Posterior cingulate gyrus (tissue), 11 donors: ENCODE data around the gene DAZAP2.
"Not testable (repeated sequence)": the region's sequence is repeated elsewhere in the genome, so short reads cannot be mapped to it uniquely, and the experiment has no call there.

ENCODE experiments used
- DNase-seq, 10 donors: peaks; one replicate each; pipeline versions ENCODE4 v3.0.0 to v3.0.0-alpha.2; 2020 to 2021; ENCODE audit warnings: mixed read lengths in 3 of 10
- intact Hi-C: fragments of 100-400 bp; cut with DNase I; formaldehyde crosslinking; loops from one replicate; pipeline ENCODE4 v1.15.1; 2023

Gene DAZAP2

DNA sequence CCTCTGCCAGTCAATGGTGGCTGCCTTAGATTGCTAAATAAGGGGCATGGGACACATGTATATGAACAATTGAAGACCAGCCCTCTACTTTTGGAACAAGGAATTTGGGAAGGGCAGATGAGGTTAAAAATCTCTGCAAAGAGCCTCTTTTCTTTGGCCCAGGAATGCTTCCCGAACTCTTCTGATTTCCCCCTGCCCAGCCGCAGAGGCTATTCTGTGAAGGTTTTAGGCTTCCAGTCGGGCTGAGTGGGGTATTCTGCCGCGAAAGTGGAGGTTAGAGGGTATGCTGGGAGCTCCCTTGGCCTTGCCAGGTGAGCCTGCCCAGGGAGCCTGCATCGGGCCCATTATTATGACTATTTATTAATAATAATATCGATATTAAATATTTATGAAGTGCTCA, 22.0 kb upstream of the DAZAP2 start:
- peak in 1 of 10 donors; percentile 55 for DNase-seq
- intact Hi-C loops = loop anchor here (5.0 kb wide), 1 partner anchor 44 kb away; the partner anchor contains the start of gene TFCP2

DNA sequence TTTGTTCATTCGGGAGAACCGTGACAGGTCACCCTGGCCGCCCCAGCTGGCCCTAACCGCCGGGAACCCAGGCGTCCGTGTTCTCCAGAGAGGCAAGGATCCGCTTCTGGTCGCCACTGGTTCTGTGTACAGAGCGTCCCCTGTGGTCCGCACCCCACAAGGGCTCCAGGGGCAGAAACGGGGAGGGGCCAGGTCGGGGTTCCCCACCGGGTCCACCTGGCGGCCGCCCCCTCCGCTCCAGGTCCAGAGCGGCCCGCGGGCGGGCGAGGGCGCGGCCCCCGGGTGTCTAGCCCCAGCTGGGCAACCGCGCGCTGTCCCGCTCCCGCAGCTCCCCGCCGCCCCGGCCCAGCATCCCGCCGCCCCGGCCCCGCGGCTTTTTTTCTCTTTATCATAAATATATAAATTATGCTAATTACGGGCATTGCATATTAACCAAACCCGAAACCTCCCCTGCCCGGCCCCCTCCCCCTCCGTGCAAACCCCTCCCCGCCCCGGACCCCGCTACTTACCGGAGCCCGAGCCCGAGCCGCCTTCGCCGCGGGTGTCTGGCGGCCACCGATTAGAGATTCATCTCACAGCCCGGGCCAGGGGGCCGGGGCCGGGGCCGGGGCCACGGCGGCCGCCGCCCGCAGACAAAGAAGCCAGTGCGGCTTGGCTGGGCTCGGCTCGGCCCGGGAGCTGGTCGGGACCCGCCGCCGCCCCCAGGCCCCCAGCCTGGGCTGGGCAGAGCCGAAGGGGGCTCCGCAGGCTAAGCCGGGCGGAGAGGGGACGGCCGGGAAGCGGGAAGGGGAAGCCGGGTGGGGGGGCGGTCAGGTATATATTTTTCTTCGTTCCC, 21.3 kb upstream of the DAZAP2 start:
- intact Hi-C loops = loop anchor here (5.0 kb wide), 1 partner anchor 45 kb away; the partner anchor contains the start of gene TFCP2

DNA sequence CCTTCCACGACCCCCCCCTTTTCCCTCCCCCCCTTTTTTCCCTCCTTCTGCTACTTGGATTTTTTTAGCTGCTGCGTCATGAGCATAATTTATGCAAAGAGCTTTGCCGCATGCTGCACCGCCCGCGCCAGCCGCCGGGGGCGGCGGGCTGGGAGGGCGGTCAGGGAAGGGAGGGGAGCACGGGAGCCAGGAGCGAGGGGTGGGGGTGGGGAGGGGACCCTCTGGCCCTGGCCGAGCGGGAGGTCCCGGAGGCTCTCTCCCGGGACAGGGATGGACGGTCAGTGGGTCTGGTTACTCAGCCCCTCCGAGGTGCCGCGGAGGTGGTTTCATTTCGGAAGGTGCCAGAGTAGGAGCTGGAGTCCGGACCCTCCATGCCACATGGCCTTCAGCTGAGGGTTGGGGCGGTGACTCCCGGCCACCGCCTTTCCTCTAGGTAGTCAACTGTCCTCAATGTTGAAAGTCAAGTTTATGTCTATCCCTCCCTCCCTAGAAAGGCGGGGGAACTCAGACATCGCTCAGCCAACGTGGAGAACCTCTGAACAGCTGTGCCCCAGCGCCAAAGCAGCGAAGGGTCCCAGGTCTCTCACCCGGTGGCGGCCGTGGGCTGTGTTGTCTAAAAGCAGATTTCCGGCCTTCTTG, 20.5 kb upstream of the DAZAP2 start, which contains the start of gene POU6F1:
TSS of gene POU6F1 (minus strand) at position 95 of the 639 bp plus-strand sequence. CDS start 11,226 bp downstream, outside the sequence.
- DNase-seq = peak; percentile 45 to 95 (median 62)
- intact Hi-C loops = loop anchor here (5.0 kb wide), 1 partner anchor 46 kb away; the partner anchor contains the start of gene TFCP2

More for the DNA sequence above, 21.3 kb upstream of the DAZAP2 start:
- DNase-seq = peak; percentile 35 to 94 (median 58)

DNA sequence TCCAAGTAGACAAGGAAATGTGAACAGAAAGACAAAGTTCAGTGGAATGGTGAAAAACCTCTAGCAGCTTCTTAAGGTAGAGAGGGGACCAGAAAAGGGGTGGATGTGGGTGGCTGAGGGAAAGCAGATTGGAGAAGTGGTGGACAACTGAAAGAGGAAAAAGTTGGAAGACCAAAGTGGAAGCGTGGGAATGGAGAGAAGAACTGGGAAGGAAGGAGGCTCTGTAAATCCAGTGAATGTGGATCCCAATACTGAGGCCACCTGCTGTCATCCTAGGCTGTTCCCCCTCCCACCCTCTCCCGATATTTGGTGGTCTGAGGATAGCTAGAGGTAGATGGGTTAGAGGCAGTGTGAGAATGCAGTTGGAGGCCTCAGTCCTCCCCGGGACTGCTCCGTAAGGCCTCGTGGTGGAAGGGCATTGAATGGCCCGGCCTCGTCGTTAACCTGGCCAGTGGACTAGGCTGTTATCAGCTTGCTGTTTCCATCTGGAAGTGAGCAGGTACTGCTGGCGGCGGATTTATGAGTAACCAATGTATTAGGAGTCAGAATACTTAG, 19.9 kb upstream of the DAZAP2 start:
- intact Hi-C loops = loop anchor here (5.0 kb wide), 1 partner anchor 46 kb away; the partner anchor contains the start of gene TFCP2
- DNase-seq = no peak

DNA sequence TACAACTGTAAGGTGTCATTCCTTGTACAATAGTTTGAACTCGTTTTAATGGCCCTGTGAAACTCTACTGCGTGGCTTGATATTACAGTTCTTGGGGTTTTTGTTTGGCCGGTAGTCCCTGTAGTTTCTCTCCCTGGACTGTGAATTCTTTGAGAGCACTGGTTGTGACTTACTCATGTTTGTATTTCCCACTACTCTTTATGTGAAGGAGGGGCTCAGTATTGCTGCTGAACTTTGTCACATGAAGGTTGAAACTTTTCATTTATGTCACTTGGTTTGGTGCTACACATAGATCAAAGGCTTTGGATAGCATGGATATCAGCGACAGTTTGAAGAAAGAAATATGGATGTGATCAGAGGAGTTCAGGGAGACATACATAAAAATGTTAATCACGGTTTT, 19.3 kb upstream of the DAZAP2 start:
- no peak for DNase-seq
- intact Hi-C loops = loop anchor here (5.0 kb wide), 1 partner anchor 47 kb away; the partner anchor contains the start of gene TFCP2

DNA sequence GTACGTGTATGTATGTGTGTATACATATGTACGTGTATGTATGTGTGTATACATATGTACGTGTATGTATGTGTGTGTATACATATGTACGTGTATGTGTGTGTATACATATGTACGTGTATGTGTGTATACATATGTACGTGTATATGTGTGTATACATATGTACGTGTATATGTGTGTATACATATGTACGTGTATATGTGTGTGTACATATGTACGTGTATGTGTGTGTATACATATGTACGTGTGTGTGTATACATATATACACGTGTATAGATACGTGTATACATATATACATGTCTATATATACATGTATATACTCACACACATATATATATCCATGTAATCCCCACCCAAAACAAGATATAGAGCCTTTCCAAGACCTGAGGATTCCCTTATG, 18.8 kb upstream of the DAZAP2 start:
- DNase-seq = not testable (repeated sequence)
- intact Hi-C loops = loop anchor here (5.0 kb wide), 1 partner anchor 48 kb away; the partner anchor contains the start of gene TFCP2

DNA sequence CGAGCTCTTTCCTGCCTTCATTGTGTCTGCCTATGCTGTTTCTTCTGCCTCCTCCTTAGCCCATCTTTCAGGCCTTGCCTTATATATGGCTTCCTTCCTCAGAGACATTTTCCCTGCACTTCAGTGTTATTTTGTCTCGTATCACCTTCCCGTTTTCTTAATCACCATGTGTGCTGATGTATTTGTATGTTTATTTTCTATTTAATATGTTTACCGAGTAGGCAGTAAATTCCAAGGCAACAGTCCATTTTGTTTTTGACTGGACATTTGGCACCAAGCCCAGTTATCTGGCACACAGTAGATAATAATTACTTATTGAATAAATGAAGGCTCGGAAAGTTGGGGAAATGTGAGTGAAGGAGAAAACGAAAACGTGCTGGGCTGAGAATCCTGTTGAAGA, 16.2 kb upstream of the DAZAP2 start:
- intact Hi-C loops = no loop called here
- DNase-seq = no peak

DNA sequence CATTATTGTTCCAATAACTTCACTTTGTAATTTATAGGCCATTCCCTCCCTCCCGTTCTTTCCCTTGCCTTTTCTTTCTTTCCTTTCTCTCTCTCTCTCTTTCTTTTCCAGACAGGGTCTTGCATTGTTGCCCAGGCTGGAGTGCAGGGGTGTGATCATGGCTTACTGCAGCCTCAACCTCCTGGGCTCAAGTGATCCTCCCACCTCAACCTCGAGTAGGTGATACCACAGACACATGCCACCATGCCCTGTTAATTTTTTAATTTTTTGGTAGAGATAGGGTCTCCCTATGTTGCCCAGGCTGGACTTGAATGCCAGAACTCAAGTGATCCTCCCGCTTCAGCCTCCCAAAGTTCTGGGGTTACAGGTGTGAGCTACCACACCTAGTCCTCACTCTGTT, 14.0 kb upstream of the DAZAP2 start:
- intact Hi-C loops = no loop called here
- DNase-seq = no peak

DNA sequence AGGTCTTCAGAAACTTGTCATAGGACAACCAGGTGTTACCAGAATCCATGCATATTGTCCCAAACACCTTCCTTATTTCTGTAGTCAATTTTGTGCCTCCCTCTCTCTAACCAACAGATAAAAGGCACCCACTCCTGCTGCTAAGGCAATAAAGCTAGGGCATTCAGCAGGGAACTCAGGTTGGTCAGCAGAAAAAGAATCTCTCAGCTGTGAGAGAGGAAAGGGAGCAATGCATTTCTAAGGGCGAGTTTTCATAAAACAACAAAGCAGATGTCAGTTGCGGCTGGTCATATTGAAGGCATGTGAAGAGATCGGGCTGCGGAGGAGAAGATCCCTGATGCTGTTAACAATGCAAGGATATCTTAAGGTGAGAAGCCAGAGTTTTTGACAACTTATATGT, 13.4 kb upstream of the DAZAP2 start:
- no peak for DNase-seq
- intact Hi-C loops = no loop called here

DNA sequence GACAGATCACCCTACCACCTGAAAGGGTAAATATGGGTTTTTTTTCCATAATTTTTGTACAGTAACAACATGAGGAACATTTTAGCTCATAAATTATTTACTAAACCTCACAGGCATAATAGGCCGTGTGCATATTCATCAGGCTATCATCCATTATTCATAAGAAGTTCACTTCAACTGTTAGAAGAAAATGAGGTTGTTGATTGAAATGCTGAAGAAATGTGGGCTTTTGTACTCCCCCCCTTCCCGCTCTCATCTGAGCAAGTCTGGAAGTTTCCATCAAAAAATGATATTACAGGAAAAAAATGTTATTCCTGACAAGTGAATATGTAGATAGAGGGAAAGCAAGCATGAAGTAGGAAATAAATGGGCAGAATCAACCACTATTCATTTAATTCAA, 12.9 kb upstream of the DAZAP2 start:
- no peak for DNase-seq
- intact Hi-C loops = no loop called here

DNA sequence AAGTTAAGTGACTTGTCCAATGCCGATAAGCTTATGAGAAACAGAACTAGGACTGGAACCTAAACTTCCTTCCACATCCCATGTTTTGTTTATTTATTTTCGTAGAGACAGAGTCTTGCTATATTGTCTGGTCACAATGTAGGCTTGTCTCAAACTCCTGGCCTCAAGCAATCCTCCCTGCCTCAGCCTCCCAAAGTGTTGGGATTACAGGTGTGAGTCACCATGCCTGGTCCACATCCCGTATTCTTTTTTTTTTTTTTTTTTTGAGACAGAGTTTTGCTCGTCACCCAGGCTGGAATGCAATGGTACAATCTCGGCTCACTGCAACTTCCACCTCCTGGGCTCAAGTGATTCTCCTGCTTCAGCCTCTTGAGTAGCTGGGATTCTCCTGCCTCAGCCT, 11.5 kb upstream of the DAZAP2 start:
- intact Hi-C loops = not testable (repeated sequence)

DNA sequence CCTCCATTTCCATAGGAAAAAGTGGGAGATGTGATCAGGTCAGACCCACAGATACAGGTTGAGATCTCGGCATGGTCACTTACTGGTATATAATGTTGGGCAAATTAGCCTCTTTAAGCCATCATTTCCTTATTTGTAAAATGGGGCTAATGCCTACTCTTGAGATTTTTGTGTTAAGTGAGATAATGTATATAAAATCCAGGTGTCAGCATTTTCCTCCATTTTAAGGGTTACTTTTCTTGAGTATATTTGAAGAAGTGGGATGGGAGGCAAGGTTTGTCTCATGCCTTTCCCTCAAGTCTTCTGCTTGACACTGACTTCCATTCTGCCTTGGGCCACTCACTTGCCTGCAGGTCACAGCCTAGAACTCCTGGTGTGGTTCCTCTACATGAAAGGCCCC, 10.7 kb upstream of the DAZAP2 start:
- DNase-seq = no peak
- intact Hi-C loops = no loop called here

More for the DNA sequence above, 11.5 kb upstream of the DAZAP2 start:
- DNase-seq = not testable (repeated sequence)

DNA sequence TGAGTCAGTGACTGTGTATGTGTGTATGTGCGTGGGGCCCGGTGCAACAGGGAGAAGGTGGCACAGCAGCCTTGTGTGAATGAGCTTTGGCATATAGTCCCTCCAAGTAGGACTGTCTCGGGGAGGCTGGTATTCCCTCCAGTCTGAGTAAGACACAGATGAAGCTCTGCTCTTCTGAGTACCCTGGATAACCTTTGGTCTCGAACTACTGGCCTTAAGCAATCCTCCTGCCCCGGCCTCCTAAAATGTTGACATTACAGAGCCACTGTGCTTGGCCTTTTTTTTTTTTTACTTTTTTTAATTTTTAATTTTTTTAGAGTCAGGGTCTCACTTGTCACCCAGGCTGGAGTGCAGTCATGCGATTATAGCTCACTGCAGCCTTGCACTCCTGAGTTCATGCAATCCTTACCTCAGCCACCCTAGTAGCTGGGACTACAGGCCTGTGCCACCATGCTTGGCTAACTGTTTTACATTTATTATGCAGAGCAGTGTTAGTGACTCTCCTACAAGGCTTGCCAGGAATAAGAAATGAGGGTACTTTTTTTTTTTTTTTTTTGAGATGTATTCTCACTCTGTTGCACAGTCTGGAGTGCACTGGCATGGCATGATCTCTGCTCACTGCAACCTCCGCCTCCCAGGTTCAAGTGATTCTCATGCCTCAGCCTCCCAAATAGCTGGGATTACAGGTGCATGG, 9.4 kb upstream of the DAZAP2 start:
- DNase-seq = no peak

DNA sequence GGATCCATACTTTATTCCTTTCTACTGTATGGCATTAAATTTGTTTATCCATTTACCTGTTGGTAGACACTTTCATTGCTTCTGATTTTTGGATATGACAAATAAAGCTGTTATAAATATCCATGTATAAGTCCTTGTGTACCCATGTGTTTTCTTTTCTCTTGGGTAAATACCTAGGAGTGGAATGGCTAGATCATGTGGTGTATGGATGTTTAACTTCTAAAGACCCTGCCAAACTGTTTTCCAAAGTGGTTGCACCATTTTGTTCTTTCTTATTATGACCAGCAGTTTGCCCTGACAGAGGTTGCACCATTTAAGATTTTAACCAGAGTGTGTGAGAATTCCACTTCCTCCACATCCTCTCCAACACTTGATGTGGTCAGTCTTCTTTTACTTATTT, 6.0 kb upstream of the DAZAP2 start:
- no peak for DNase-seq
- intact Hi-C loops = loop anchor here (10.0 kb wide), 1 partner anchor 148 kb away; the partner anchor contains the start of gene CSRNP2

More for the DNA sequence above, 9.4 kb upstream of the DAZAP2 start:
- intact Hi-C loops = no loop called here

DNA sequence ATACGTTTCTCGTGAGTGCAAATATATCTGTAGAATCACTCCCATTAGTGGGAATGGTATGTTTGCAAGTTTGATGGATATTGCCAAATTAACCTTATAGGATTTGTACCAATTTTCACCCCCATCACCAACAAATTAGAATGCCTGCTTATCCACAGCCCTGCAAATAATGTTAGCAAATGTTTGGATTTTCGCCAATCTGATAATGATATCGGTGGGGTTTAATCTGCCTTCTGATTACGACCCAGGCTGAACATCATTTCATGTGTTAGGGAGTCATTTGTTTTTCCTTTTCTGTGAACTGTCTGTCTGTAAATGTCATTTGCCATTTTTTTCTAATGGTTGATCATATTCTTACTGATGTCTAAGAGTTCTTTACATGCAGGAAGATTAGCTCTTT, 4.1 kb upstream of the DAZAP2 start:
- no peak for DNase-seq
- intact Hi-C loops = loop anchor here (10.0 kb wide), 1 partner anchor 150 kb away; the partner anchor contains the start of gene CSRNP2

DNA sequence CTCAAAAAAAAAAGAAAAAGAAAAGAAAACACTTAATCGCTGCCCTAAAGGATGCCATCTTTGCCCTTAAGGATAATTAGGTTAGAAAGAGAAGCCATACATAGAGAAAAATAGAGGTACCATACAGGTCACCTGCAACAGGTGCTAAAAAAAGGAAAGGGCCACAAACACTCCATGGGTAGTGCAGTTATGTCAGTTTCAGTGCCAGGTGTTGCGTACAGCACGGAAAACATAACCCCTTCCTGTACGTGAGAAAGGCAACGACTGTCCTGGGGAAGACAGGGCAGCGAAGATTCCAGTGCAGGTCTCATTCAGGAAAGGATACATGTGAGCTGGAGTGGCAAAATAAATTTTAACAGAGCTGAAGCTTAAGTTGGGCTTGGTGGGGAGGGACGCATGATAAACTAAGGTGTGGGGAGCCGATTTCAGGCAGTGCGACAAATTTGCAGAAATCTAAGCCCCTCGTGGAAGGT, 553 bp upstream of the DAZAP2 start:
- intact Hi-C loops = loop anchor here (2.0 to 10.0 kb wide), 2 partner anchors 65 to 153 kb away; partner anchors contain the start of genes CSRNP2 and TFCP2
- no peak for DNase-seq

DNA sequence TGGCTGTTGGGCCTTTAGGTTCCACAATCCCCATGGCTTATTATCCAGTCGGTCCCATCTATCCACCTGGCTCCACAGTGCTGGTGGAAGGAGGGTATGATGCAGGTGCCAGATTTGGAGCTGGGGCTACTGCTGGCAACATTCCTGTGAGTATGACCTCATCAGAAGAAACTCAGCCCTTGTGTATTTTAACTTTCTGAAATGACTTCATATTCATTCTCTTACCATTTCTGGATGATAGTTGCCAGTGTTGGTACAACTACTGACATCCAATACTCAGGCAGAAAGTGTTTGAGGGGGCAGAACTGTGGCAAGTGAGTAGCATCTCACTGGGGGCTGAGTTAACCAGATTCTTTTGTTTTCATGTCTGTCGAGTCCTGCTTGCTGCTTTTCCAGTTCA, 2.3 kb downstream of the DAZAP2 start:
- intact Hi-C loops = no loop called here
- no peak for DNase-seq

DNA sequence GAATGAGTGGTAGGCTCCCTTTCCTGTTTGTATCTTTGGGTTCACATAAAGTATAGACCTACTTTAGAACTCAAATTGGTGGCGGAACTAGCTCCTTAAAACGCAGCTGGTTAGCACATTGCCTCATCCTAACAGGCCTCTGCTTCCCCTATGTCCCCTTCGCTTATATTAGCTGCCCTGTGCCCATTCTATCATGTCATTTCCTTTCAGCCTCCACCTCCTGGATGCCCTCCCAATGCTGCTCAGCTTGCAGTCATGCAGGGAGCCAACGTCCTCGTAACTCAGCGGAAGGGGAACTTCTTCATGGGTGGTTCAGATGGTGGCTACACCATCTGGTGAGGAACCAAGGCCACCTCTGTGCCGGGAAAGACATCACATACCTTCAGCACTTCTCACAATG, 3.5 kb downstream of the DAZAP2 start:
- intact Hi-C loops = no loop called here
- no peak for DNase-seq

DNA sequence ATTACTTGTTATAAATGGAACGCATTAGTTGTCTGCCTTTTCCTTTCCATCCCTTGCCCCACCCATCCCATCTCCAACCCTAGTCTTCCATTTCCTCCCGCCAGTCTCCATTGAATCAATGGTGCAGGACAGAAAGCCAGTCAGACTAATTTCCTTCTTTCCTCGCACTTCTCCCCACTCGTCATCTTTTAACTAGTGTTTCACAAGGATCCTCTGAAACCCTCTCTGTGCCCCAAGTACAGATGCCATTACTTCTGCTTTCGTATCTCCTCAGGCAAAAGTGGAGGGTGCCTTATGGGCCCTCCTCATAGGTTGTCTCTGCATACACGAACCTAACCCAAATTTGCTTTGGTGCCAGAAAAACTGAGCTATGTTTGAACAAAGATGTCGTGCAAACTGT, 4.2 kb downstream of the DAZAP2 start:
- intact Hi-C loops = no loop called here

DNA sequence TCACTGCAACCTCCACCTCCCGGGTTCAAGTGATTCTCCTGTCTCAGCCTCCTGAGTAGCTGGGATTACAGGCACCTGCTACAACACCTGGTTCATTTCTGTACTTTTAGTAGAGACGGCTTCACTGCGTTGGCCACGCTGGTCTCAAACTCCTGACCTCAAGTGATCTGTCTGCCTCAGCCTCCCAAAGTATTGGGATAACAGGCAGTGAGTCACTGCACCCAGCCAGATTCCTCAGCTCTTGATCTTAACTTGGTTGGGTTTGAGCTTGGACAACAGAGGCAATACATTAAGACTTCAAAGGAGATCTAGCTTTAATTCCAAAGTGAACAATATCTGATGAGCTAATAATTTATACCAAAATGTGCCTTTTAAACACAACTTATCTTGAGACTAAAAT, 5.6 kb downstream of the DAZAP2 start:
- DNase-seq = no peak
- intact Hi-C loops = no loop called here

More for the DNA sequence above, 4.2 kb downstream of the DAZAP2 start:
- DNase-seq = no peak
